ENCODE data around the gene SEPTIN5.

SEPTIN5 gene

DNA sequence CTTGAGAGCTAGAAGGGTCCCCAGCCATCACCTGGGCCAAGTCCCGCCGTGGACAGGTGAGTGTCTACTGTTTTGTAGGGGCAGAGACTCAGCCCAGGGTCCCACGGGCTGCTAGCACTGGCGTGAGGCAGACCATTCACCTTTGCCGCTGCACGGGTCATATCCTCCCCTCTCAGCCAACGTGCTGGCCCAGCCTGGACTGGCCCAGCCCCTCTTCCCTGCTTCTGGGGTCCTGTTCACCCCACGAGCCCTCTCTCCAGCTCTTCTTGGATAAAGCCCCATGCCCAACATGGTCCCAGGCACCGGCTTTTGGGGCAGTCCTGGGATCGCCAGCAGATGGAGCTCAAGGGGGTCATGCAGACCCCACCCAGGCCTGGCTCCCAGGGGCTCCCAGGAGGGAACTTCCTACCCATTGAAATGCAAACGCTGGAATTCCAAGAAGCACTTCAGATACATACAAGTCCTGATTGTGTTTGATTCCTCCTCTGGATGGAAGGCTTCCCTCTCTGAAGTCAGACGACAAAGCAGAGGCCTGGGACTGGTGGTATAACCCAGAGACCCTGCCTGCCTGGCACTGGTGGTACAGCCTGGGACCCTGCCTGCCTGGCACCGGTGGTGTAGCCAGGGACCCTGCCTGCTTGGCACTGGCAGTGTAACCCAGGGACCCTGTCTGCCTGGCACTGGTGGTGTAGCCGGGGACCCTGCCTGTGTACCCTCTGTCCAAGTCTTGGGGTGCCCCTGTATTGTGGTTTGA is 8.9 kb upstream of the SEPTIN5 start:
- peak; percentile 63 for DNase-seq

DNA sequence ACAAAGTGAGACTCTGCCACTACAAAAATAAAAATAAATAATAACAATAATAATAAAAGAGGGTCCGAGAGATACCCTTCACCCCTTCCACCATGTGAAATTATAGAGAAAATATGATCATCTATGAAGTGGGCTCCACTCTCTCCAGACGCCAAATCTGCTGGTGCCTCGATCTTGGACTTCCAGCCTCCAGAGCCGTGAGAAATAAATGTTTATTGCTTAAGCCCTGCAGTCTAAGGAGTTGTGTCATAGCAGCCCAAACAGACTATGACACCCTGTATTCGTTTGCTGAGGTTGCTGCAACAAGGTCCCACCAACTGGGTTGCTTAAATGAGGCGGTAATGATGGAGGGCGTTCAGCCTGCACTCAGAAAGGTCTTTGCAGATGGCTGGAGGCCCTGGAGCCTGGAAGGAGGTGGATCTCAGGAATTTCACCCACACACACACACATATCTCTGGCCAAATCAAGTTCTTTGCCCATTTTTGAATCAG is 7.6 kb upstream of the SEPTIN5 start:
- DNase-seq = no peak

DNA sequence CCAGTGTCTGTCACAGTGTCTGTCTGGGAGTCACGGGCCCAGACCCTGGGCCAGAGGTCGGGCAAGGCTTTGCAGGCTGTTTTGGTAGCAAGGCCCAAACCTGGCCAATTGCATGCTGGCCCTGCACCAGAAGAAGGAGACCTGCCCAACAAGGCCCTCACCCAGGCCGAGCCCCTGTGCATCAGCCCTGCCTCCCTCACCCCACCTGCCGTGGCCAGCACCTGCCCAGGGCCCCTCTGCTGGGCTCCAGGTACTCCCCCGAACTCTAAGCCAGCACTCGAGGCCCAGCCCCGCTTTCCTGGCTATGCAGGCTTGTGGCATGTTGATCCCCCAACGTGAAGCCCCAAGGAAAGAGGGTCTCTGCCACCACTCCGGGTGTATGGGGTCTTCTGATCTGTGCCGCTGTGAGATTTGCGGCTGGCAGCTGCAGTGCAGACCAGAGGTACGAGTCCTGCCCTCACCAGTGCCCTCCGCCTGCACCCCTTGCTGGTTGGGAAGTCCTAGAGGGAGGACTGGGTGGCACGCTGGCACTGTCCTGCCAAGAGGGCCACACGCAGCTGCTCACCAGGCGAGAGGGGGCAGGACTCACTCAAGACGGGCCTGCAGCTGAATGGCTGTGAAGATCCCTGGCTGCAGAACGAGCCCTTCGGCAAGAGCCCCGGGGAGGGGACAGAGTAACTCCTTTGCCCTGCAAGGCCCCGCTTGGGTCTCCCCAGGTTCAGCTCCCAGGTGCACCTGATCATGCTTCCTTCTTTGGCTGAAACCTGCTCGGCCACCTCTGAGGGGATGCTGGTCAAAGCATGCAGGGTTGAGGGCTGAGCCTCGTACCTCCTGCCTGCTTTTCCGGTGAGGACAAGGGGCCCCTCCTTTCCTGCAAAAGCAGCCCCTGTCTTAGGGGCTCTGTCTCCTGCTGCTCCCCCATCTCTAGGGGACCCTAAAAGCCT is 6.7 kb upstream of the SEPTIN5 start:
- peak; percentile 46 for DNase-seq

DNA sequence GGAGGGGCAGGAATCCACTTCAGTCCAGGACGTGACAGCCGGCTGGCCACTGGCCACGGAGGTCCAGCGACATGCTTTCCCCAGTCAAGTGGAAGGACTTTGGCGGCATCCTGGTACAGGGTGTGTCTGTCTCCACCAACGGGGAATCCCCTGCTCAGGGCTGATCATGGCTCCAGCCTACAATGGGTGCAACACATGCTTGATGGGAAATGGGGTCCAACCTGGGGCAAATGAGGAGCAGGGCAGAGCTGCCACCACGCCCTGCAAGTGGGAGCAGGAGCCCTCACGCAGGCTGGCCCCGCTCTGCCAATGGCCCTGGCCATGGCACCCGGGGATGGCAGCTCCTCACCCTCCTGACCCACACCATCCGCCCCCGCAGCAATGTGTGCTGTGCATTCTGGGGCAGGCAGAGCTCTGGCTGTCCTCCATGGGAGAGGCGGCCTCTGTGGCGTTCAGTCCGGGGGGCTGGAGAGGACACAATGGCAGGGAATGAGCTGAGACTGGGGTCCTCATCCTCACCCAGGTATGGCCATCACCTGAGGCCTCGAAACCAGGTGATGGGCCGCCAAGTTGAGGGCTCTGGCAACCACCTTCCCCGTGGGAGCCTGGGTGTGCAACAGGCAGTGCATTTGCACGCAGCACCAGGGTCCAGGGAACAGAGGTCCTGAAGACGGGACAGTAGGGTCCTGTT is 5.8 kb upstream of the SEPTIN5 start:
- peak; percentile 48 for DNase-seq

DNA sequence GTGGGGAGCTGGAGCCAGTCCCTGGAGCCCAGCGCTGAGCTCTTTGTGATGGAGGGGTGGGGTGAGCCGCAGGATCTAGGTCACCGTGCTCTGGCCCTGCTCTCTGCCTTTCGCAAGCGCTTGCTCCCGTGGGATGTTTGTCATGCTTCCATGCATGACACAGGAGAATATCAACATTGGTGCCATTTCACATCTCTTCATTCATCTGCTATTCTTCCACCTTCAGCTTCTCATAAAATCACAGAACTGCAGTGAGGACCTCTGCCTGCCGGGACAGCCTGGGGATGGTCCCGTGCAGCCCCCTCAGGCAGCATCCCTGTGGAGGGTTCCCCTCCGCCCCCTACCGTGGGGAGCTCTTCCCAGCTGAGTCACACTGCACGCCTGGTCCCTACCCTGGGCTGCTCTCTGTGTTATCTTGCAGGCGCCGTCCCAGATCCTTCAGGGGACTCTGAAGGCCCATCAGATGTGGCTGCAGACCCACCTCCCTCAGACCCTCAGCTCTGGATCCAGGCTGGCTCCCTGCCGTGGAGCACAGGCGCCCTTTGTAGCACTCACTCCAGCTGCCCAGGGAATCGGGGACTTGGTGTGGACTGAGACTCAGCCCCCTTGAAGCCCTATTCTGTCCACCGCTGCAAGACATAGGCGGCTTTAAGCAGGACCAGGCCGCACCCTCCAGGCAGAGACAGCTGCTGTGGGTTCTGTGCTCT is 5.1 kb upstream of the SEPTIN5 start:
- DNase-seq = no peak

DNA sequence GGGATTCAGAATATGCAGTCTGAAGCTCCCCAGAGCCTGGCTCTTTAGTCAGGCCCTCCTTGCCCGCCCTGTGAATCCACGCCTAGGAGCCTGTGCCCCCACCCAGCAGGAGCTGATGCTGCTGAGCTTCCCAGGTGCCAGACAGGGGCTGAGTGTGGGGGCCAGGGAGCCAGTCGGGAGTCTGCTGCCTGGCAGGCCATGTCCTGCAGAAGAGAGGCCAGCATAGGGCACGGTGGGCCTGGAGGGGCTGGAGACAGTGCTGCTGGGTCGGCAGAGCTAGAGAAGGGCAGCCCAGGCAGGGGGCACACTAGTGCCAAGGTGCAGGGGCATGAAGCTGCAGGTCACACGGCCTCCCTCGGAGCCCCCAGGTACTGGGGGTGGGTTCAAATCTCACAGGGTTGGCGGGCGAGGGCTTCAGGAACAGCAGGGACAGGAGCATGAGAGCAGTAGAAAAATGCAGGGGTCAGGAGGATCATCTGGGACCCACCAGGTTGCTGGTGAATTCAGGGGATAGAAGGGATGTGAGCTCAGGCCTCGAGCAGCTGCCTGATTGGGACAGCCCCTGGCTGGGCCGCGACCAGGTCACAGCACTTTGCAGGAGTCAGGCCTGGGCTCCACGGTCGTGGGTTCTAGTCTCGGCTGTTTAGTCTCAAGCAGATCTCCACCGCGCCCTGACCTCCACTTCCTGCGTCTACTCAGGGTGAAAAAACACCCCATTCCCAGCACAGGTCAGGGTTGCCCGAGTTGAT is 4.1 kb upstream of the SEPTIN5 start:
- no peak for DNase-seq

DNA sequence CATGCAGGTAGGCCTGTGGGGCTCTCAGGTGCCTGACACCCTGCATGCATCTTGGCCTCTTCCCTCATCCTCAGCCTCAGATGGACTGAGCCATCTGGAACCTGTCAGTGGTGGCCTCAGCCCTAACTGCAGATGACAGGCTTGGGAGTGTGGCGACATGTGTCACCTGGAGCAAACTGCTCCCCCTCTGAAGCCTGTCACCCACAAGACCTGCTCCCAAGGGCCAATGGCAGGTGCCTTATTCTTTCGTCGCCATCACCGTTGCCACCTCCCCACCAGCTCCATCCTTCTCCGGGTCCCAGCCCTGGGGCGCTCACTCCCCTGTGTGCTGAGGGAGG is 3.6 kb upstream of the SEPTIN5 start:
- DNase-seq = no peak

DNA sequence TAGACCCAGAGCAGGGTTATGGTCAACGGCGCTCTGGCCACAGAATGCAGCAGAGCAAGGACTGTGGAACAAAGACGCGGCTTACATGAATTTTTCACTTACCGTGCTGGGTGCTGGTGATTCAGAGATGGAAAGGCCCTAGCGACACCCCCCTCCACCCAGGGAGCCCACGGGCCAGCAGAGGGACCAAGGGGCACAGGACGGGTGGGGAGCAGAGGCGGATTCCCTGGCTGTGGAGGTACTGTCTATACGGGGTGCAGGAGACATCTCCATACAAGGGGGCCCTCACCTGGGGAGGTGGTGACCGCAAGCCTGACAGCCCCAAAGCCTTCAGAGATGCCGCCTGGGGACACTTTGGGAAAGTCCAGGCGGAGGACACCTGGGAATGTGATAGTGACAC is 1.1 kb upstream of the SEPTIN5 start:
- DNase-seq = no peak

DNA sequence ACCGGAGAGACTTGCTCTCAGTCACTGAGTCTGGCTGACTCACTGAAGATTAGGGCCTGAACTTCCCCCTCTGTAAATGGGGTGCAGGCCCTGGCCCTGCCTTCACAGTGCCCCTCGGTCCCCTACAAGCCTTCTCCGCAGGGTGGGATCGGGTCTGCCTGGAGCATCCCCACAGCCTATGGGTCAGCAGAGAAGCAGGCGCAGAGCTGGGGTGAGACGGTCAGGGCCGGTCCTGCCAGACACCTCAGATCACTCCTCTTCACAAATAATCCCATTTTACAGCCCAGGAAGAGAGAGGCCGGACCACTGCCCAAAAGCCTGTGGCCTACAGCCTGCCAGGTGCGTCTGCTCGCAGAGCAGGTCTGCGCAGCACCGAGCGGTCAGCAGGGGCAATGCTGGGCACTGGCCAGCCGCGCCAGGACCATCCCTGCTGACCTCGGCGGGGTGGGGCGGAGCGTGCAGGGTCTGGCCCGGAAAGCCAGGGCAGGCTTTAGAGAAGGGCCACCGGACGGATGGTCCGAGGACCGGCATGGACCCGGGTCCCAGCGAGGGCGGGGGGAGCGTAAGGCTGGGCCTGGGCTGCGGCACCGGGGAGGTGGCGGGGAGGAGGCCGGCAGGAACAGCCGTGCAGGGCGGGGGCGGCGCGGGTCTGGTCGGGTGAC is 522 bp upstream of the SEPTIN5 start:
- DNase-seq = no peak

DNA sequence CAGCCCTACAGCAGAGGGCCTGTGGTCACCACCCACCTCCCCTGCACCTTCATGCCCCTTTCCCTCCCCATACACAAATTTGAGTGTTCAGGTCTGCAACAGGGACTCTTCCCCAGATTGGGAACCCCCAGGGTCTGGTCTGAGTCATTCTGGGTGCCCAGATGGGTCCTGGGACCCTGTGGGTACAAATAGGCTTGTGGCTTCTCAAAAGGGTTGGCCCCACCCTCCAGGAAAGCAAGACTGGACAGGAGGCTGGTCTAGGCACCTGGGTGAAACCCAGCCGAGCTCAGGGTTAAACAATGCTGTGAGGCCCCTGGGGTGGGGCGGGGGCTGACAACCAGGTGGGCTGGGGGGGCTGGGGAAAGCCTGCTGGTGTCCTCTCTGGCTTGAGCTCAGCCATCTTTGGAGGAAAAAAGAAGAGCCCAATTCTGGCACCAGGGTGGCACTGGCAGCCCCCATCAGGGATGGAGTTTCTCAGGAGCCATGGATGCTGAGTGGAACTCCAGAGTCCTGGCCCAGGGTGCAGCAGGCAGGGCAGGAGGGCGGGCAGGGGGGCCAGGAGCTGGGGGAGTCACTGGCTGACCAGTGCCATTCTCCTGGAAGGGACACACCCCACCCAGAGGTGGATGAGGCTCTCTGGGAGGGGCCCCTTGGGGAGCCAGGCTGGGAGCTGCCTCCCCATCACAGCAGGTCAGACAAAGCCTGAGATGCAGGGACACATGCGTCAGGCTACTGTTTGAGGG is 1.1 kb downstream of the SEPTIN5 start:
- no peak for DNase-seq

DNA sequence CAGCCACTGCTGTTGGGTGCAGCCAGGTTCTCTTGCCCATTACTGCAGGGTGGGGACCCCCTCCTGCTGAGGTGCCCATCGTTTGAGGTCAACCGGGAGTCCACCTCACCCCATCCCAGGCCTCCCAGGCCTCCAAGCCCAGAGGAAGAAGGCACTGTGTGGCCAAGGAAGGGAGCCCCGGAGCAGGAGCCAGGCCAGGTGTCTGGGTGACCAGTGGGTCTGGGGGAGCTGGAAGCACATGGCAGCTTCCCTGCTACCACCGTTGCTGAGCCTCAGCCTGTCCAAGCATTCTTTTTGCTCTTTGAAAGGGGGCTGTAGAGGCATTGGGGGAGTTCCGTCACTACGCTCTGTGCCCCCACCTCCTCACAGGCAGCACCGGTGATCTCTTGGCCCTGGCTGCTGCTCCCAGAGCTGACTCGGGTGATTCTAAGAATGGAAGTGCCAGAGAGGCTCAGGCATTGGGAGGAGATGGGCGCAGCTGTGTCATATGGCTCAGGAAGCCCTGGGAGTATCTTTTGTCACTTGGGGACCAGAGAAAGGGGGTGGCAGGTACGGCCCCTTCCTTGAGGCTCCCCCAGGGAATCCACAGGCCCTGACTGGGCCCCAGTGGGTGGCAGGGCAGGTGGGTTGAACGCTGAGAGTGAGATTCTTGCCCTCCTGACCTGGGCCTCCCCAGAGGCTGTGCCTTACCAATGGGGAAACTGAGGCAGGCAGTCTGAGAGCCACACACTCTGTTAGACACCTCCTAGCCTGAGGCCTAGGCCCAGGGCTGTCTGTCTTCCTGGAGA is 1.9 kb downstream of the SEPTIN5 start:
- DNase-seq = no peak

DNA sequence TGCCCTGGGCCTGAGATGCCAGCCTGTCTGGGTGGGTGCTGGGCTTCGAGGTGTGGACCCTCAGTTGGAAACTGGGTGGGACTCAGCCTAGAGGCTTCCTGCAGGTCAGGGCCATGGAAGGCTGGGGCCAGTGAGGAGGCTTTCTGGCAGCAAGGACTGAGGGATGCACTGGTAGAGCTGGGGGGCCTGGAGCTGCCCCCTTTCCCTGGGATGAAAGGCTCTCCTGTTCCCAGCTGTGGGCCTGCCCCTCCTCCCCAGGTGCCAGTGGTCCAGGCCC is 2.5 kb downstream of the SEPTIN5 start:
- no peak for DNase-seq

DNA sequence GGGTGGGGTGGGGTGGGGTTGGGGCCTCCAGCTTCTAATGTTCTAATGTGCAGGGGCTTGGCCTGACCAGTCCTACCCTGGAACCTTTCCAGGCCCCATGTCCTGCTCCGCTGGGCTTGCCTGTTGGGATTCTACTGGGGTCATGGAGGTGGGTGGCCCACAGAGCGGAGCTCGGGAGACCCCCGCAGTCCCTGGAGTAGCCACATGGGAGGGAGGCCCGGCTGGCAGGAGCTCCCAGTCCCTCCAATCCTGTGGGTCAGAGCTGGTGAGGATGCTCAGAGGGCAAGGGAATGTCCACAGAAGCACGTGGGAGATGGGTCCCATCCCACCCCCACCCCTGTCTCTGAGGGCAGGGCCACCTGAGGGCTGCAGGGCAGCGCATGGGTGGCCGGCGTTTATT is 2.9 kb downstream of the SEPTIN5 start:
- DNase-seq = no peak

DNA sequence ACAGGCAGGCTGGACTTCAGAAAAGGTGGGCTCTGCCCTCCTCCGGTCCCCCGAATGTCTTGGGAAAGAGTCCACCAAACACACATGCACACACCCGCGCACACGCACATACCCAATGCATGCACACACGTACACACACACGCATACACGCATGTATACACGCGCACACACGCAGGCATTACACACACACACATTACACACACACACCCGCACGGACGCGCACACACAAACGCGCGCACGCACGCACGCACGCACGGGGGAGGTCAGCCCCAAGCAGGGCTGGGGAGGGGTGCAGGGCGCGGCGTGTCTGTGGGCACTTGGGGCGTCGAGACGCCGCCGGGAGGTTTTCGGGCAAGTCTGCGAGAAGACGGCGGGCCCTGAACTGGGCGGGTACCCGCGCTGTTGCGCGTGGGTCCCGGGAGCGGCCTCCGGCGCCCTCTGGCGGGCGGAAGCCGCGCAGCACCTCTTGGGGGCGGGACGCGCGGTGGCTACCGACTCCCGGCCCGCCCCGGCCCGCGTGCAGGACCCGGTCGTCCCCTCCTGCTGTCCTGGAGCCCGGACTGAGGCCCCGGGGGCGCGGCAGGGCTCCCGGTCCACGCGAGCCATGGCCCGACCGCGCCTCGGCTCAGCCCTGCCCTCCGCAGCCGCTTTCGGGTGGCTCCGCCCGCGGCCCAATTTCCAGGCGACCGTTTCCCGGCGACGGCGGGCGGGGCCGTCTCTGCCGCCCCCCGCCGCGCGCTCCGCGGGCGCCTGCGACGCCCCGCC is 3.6 kb downstream of the SEPTIN5 start:
- DNase-seq = peak; percentile 81

DNA sequence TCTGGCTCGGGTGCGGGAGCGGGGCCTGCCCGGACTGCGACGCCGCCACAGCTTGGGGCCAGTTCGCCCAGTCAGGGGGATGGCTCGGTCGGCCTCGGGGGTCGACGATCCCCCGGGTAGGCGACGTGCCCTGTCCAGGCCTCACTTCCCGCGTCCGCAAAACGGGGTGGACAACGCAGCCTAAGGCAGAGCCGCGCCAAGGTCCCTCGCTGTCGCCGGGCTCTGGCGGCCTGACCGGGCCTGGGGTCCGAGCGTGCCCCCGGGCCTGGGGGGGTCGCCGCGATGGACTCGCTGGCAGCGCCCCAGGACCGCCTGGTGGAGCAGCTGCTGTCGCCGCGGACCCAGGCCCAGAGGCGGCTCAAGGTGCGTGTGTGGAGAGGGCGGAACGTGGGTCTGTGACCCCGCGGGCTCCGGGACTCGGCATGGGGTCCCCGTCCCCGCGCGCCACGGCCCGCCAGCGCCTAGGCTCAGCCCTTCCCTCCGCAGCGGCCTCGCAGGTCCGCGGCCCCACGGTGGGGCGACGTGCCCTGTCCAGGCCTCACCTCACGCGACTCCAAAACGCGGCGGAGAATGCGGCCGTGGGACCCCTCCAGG is 4.2 kb downstream of the SEPTIN5 start:
- DNase-seq = no peak

DNA sequence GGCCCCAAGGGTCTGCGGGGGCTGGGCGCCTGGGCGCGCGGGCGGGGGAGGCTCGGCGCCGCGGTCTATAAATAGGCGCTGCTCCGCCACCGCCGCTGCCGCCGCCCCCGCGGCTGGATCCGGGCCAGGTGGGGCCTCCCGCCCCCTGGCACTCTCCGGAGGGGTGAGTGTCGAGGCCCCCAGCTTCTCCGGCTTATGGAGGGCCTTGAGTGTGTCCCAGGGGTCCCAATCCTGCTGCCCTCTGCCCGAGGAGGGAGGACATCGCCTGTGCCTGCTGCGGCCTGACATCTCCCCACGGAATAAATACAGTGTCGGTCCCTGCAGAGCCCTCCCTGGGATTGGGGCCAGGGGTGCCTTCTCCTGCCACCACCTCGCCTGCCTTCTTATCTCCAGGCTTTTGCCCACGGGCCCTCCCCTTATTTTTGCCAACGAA is 4.8 kb downstream of the SEPTIN5 start:
- no peak for DNase-seq

DNA sequence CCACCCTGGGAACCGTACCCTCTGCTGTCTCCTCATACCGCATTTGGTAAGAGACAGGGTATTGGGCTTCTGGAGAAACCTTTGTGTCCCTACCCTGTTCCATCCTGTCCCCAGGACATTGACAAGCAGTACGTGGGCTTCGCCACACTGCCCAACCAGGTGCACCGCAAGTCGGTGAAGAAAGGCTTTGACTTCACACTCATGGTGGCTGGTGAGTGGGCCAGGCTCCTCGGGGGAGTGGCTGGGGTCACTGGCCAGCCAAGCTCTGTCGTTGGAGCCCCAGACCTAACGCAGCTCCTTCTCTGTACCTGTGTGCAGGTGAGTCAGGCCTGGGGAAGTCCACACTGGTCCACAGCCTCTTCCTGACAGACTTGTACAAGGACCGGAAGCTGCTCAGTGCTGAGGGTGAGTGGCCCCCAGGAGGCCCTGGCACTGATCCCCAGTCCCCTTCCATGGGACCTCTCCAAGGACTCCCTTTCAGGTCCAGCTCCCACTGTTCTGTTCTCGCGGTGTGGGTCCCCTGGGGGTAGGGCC is 5.3 kb downstream of the SEPTIN5 start:
- no peak for DNase-seq

DNA sequence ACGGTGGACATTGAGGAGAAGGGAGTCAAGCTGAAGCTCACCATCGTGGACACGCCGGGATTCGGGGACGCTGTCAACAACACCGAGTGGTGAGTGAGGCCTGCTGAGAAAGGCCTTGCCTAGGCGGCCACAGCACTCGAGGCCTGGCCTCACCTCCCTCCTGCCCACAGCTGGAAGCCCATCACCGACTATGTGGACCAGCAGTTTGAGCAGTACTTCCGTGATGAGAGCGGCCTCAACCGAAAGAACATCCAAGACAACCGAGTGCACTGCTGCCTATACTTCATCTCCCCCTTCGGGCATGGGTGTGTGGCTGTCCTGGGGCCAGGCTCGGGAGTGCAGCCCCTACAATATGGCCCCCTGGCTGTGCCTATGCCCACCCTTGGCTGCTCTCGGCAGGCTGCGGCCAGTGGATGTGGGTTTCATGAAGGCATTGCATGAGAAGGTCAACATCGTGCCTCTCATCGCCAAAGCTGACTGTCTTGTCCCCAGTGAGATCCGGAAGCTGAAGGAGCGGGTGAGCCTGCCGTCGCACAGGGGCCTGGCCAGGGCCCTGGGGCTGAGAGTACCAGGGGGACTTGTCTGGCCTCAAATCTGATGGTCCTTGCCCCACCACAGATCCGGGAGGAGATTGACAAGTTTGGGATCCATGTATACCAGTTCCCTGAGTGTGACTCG is 6.0 kb downstream of the SEPTIN5 start:
- no peak for DNase-seq
